ENCODE measurements around the gene MRPL24. TPM values are rescaled to one million over a fixed set of nuclear protein-coding genes. Genes with fewer than 3 reads are reported as not detected.

Gene MRPL24
- total and polyA plus RNA-seq, 2 of the 8 experiments (the other 6 are each of a cell fraction or from before 2014, with no cell fraction given), result 29.7 to 35.2 TPM

GRCh38 chr1:156721131-156721530 lies 19.8 kb downstream of the MRPL24 start:
- Histone ChIP-seq H4K8ac (ENCODE audit: extremely low read depth, insufficient read depth, low read length) (no peak overlapping the region), H2AK5ac (ENCODE audit: low read depth, low read length) (no peak overlapping the region), H3K23me2 (ENCODE audit: low read depth, low read length) (no peaks in the 10 kb centered on the region; the same call in 1 of the 2 replicates), H4K20me1 (replicated peaks in 1 of 2; ENCODE audit: control insufficient read depth in 1 of 2, insufficient read depth in 2 of 2, low read length in 2 of 2) (peaks cover 13 to 23% of the 10 kb centered on the region in 2 experiments), H2BK120ac (replicated peaks; ENCODE audit: low read depth, low read length) (no peak overlapping the region), H3K9me3 (ENCODE audit: insufficient read depth in 2 of 2, low read depth in 1 of 2, low read length in 1 of 2) (no peaks in the 10 kb centered on the region), H3K27ac (ENCODE audit: low read depth, low read length) (no peak overlapping the region), H2BK5ac (ENCODE audit: low read depth, low read length) (no peak overlapping the region), H3K56ac (replicated peaks; ENCODE audit: insufficient read length, low read depth, low read length) (no peak overlapping the region), H3K36me3 (ENCODE audit: control insufficient read depth in 2 of 4, insufficient read depth in 4 of 4, low read length in 3 of 4) (peaks cover 16 to 31% (median 30%) of the 10 kb centered on the region in 4 experiments), H3K14ac (ENCODE audit: insufficient read length) (no peak overlapping the region), H3K23ac (ENCODE audit: insufficient read length) (no peak overlapping the region), H2AFZ (ENCODE audit: low read length) (no peak overlapping the region), H3K4me3 (ENCODE audit: extremely low read depth in 1 of 4, insufficient read depth in 2 of 4, low read depth in 3 of 4, low read length in 4 of 4) (no peak overlapping the region), H3K27me3 (replicated peaks in 1 of 4; ENCODE audit: control insufficient read depth in 3 of 4, extremely low read depth in 1 of 4, insufficient read depth in 3 of 4, low read length in 3 of 4) (no peaks in the 10 kb centered on the region), H4K91ac (replicated peaks; ENCODE audit: insufficient read length, low read length) (no peak overlapping the region), H2BK20ac (ENCODE audit: low read length) (no peak overlapping the region), H4K5ac (ENCODE audit: insufficient read length, low read depth, low read length) (no peak overlapping the region), H2BK12ac (ENCODE audit: low read depth, low read length) (no peak overlapping the region), H3K79me1 (ENCODE audit: low read depth, low read length) (peaks cover 2% of the 10 kb centered on the region; the same call in 1 of the 2 replicates), H3K4me2 (ENCODE audit: insufficient read depth in 1 of 2, low read depth in 2 of 2, low read length in 2 of 2) (no peak overlapping the region), H2BK15ac (ENCODE audit: low read length) (no peak overlapping the region), H3K9ac (replicated peaks in 1 of 4; ENCODE audit: extremely low read depth in 1 of 4, low read depth in 3 of 4, low read length in 3 of 4) (no peak overlapping the region), H3K4me1 (replicated peaks in 1 of 4; ENCODE audit: control insufficient read depth in 3 of 4, insufficient read depth in 4 of 4, low read length in 3 of 4) (peaks cover 2 to 15% (median 10%) of the 10 kb centered on the region in 4 experiments; a peak in 6 of 7 replicates), H3K79me2 (ENCODE audit: control insufficient read depth in 1 of 2, insufficient read depth in 2 of 2, low read length in 2 of 2) (peaks cover 7 to 38% of the 10 kb centered on the region in 2 experiments), H3K18ac (ENCODE audit: extremely low read depth, low read length) (no peak overlapping the region), H3K4ac (replicated peaks; ENCODE audit: insufficient read length, low read depth, low read length) (no peak overlapping the region)
- no peak for FAIRE-seq
- DNase-seq (ENCODE audit: low read depth in 1 of 2, low spot score in 2 of 2), result no peak
- CTCF ChIA-PET (ENCODE audit: partially characterized antibody), result interaction anchor here (0.6 to 65.2 kb wide), 8 partner anchors 34 to 1831 kb away, joined by 3 to 4284 read pairs (median 4); partner anchors contain the start of genes CRABP2, NES and NTRK1
- WGBS, 2 experiments (ENCODE audit: extremely low coverage in 1 of 2, insufficient coverage in 1 of 2, insufficient read length in 1 of 2, insufficient replicate concordance in 2 of 2, low coverage in 1 of 2, low lambda C conversion rate in 2 of 2, missing lambda C conversion rate in 1 of 2), result 87% methylated on average over 2 of the region's 2 CpGs; no CpG with 5 or more reads in 1 of the 2 experiments
- POLR2A ChIA-PET (ENCODE audit: partially characterized antibody), result interaction anchor here (1.0 to 8.5 kb wide), 6 partner anchors 10 to 163 kb away, joined by 3 to 135 read pairs (median 11); partner anchors contain the start of gene MRPL24
- TF ChIP-seq SIX5 (IDR thresholded peaks at IDR 0.05; ENCODE audit: low read depth, low read length), result no peak
- no peak for TF ChIP-seq CHD2 (IDR thresholded peaks at IDR 0.05; ENCODE audit: low read length)
- no peak for TF ChIP-seq EGR1 (IDR thresholded peaks at IDR 0.05; ENCODE audit: borderline replicate concordance, low read depth, low read length)
- TF ChIP-seq SP4 (IDR thresholded peaks at IDR 0.05; ENCODE audit: low read length), result no peak

All from H1 (cell line).